Ramos (cell line): ENCODE measurements around the gene DRC7.

Experiments used
- in situ Hi-C: fragments of 300-500 bp; cut with MboI; formaldehyde crosslinking; loops from one replicate; pipeline ENCODE4 v1.14.3; 2022; ENCODE audit warnings: low sequenced_read_pairs; ENCODE audit not compliant: unreplicated experiment

The DRC7 gene

GRCh38 chr16:57757326-57757786 is 62.8 kb downstream of the DRC7 start:
- in situ Hi-C loops, result no loop called here

DNA sequence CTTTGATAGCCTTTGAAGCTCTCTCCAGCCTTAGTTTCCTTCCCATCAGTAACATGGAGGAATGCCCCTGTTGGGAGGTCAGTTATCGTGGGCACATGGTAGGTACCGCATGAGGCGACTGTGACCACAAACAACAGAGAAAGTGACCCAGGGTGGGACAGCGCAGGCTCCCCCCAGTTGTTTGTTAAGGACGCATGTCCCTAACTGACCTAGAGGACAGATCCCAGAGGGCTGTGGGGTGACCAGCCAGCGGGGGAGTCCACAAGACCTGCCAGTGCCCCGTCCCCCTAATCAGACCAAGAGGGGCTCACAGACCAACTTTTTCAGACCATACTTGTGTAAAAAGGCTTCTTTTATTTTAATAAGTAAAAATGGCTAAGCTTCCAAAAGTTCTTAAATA is 63.3 kb downstream of the DRC7 start:
- in situ Hi-C loops, result no loop called here

- in situ Hi-C loops, result no loop called here
These were observed 63.9 kb downstream of the DRC7 start for GRCh38 chr16:57758331-57759117.

GRCh38 chr16:57759131-57759530 is 64.5 kb downstream of the DRC7 start:
- in situ Hi-C loops, result no loop called here

DNA sequence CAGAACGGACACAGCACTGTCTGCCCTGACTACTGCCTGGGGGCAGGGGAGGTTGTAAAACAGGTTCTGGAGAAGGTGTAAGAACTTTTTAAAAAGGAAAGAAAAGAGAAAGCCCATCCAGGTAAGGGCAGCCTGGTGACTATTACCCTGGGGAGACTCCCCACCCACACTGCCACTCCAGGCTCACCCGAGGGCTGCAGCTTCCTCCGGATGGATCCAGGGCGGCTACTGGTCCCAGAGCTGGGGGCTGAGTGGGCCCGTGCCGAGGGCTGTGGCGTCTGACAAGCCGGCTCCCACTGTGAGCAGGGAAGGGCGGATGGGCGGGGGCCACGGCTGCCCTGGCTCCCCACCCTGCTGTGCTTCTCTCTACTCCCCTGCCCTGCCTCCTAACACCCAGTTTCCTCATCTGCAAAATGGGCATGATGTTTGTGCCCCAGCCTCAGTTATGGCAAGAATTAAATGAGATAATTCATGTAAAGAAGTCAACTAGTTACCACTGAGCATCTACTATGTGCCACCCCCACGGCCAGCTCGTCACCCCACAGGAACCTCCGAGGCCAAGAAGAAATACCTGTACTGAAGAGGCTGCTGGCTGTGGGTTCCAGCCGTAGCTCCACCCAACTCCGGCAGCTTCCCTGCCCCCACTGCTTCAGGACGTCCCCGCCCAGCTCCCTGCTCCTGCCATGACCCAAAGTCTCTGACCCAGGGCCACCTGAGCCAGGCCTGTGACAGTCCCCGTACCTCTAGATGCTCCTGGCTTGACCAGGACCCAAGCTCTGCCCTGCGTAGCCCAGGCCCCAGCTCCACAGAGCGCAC is 65.1 kb downstream of the DRC7 start:
- in situ Hi-C loops, result no loop called here

GRCh38 chr16:57760357-57761160 is 66.0 kb downstream of the DRC7 start:
- in situ Hi-C loops, result no loop called here

DNA sequence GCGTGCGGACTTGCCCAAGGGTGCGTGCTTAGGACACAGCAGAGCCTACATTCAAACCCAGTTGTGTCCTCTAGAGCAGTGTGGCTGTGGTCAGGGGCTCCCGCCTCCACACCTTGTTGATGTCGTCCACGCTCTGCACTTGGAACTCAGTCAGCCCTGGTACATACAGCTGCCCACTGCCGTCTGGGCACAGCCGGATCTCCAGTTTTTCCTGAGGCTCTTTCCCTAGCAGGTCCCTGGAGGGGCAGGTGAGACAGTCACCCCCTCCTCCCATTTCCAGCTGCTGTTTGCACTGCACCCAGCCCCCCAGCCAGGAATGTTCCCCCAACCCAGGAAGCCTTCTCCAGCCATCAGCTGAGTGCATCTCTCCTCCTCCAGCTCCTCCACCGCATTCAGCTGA is 66.7 kb downstream of the DRC7 start:
- in situ Hi-C loops, result no loop called here

DNA sequence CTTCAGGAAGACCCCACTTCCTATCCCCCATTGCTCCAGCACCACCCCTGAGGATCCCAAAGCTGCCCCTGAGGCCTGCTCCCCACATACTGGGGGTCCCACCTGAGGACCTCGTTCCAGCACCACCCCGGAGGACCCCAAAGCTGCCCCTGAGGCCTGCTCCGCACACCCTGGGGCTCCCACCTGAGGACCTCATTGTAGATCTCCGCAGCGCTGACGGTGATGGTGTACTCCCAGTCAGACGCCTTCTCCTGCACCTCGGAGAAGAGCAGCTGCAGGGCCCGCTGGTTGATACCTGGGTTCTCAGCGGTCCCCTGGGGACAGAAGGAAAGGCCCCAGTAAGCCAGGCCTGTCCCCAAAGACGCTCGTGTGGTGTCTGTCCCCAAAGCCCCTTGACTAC is 67.4 kb downstream of the DRC7 start:
- in situ Hi-C loops, result no loop called here

- in situ Hi-C loops, result no loop called here
These were observed 67.9 kb downstream of the DRC7 start for GRCh38 chr16:57762365-57763040.

- in situ Hi-C loops, result no loop called here
These were observed 68.8 kb downstream of the DRC7 start for GRCh38 chr16:57763285-57764005.

DNA sequence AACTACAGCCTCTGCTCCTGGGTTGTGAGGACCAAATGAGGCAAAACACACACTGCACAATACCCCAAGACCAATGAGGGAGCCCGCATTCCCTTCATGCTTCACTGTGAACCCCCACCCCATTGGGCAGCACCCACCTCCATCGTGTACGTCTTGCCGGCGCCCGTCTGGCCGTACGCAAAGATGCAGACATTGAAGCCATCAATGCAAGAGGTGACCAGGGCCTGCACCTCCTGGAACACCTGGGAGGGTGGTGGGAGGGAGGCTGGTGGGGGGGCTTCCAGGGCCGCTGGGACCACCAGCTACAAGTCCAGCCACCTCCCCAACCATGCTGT is 69.4 kb downstream of the DRC7 start:
- in situ Hi-C loops, result no loop called here

- in situ Hi-C loops, result no loop called here
These were observed 69.9 kb downstream of the DRC7 start for GRCh38 chr16:57764341-57765159.

DNA sequence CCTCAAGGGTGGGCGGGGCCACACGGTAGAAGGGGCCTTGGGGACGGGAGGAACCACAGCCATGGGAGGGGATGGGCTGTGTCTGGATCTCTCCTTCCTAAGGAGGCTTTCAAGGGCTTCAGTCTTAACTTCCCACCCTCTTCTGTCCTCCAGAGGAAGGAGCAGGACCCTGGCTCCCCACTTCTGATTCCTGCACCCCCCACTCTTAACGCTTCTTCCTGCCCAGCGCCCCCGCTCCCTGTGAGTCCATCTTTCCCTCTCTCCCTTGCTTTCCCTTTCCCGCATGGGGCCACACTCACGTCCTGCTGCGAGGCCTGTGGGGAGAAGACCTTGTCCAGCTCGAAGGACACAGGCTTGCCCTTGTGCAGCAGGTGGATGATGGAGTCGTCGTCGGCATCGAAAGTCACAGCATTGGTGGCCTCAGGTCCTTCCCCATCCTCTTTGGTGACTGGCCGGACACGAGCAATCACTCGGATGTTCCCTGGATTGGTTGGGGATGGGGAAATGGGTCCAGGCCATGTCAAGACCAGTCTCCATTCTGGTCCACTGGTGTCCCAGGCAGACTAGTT is 70.6 kb downstream of the DRC7 start:
- in situ Hi-C loops, result no loop called here

- in situ Hi-C loops, result no loop called here
These were observed 72.2 kb downstream of the DRC7 start for GRCh38 chr16:57766714-57767348.

GRCh38 chr16:57769541-57770145 is 75.0 kb downstream of the DRC7 start:
- in situ Hi-C loops, result no loop called here

DNA sequence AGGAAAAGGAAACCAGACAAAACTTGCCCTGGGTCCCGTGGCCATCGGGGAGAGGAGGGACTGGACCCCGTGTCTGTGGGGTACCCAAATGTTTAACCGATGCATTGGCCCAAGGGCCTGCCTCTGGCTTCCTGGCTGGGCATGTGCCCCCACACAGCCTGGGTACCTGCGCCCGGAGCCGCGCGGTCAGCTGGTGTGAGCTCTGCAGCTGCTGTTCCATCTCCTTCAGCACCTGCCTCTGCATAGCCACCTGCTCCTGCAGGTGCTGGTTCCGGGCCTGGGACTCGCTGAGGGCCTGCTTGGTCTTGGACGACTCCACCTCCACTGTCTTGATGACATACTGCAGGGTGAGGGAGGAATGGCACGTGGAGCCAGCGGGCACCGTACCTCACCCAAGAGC is 75.8 kb downstream of the DRC7 start:
- in situ Hi-C loops, result no loop called here

DNA sequence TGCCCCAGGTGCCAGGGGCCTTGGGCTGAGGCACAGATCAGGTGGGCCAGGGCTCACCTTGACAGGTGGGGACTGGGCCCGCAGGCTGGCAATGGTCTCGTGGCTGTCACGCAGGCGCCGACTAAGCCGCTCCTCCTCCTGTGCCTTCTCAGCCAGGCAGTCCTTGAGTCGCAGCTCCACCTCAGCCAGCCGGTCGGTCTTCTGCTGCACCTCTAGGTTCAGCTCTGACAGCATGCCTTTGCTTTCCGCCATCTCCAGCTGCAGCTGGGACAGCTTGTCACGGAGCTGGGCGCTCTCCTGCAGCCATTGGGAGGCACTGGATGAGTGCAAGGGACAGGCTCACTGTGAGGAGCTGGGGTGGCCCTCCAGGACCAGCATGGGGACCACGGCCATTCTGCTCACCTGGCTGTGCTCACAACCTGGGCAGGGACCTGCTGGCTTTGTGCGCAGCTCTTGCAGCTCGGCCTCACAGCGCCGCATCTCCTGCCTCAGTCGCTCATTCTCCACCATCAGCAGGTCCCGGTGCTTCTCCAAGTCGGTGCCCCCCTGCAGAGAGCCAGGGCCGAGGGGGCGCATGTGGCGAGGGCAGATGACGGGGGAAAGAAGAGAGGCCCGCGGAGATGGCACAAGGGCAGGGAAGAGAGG is 76.7 kb downstream of the DRC7 start:
- in situ Hi-C loops, result no loop called here
